HepG2 (cell line): ENCODE data around the gene GSKIP. TPM values are rescaled to one million over a fixed set of nuclear protein-coding genes. Genes with fewer than 3 reads are reported as not detected.

Experiments used
- ATAC-seq: fragments of 200-7000 bp; cut with Tn5 transposase; 3 replicates; pipeline ENCODE4 v1.9.1; 2020; ENCODE audit warnings: mild to moderate bottlenecking, moderate library complexity
- BruUV-seq: library from RNA; stranded (reverse); fragments of 400-500 nt; replicated peaks from 2 replicates; lab custom pipeline; 2021; lab: Mats Ljungman, UMichigan
- CTCF ChIA-PET: fragments of 300-600 bp; formaldehyde crosslinking; extraction: SDS; loops from one replicate; lab custom pipeline; 2021; ENCODE audit warnings: low total read pairs, inconsistent platforms, low intra/inter-chr PET ratio; lab: Yijun Ruan, JAX
- POLR2A ChIA-PET: fragments of 350-600 bp; sonication (Branson Sonifier 250); formaldehyde crosslinking; loops from one replicate; lab custom pipeline; 2020; ENCODE audit warnings: antibody characterized with exemption, inconsistent platforms; lab: Yijun Ruan, JAX
- DNase-seq: peaks from one replicate; pipeline ENCODE4 v3.0.0-alpha.2; 2015; ENCODE audit warnings: low spot score
- FAIRE-seq: peaks from 3 replicates; lab custom pipeline; 2011; peaks lifted over from hg19 to GRCh38; lab: Jason Lieb, UNC
- H2AFZ ChIP-seq: one replicate; pipeline ENCODE4 v1.6.1; 2011; ENCODE audit warnings: low read length, inconsistent platforms
- H3K27ac ChIP-seq: fragments of 300-600 bp; 3 replicates; pipeline ENCODE4 v1.8.0; 2011; ENCODE audit warnings: mixed run types, mild to moderate bottlenecking, mixed read lengths, low read length, inconsistent platforms; ENCODE audit not compliant: insufficient read depth; ENCODE audit errors: extremely low read length
- H3K27me3 ChIP-seq, 2 experiments: fragments of 200-600 bp in 1 of 2; 2 replicates in 1 of 2; 3 replicates in 1 of 2; pipeline versions ENCODE4 v1.6.0 to v1.8.0; 2011; ENCODE audit warnings: low read length in 2 of 2, mild to moderate bottlenecking in 2 of 2, moderate library complexity in 2 of 2, inconsistent platforms in 1 of 2; ENCODE audit not compliant: insufficient read depth in 2 of 2, control insufficient read depth in 1 of 2
- H3K36me3 ChIP-seq, 2 experiments: fragments of 200-600 bp in 1 of 2; replicated peaks in 1 of 2; 2 replicates in 1 of 2; 3 replicates in 1 of 2; pipeline versions ENCODE4 v1.5.1 to v1.8.0; 2011; ENCODE audit warnings: low read length in 2 of 2, inconsistent platforms in 1 of 2; ENCODE audit not compliant: insufficient read depth in 2 of 2, control insufficient read depth in 1 of 2
- H3K4me1 ChIP-seq: 2 replicates; pipeline ENCODE4 v1.5.1; 2012; ENCODE audit warnings: low read length, inconsistent platforms; ENCODE audit not compliant: insufficient read depth
- H3K4me2 ChIP-seq: 2 replicates; pipeline ENCODE4 v1.6.0; 2011; ENCODE audit warnings: low read depth, low read length, inconsistent platforms
- H3K4me3 ChIP-seq, 3 experiments: fragments of 200-600 bp in 1 of 3; sonication (generic), shearing (Covaris generic) in 1 of 3; replicated peaks in 1 of 3; 2 replicates each; pipeline ENCODE4 v1.5.1; 2011 to 2016; ENCODE audit warnings: low read length in 3 of 3, inconsistent platforms in 2 of 3, low read depth in 2 of 3, mild to moderate bottlenecking in 2 of 3, control low read depth in 1 of 3, mixed read lengths in 1 of 3; ENCODE audit not compliant: insufficient read depth in 1 of 3
- H3K79me2 ChIP-seq: one replicate; pipeline ENCODE4 v1.6.1; 2011; ENCODE audit warnings: low read length, inconsistent platforms; ENCODE audit not compliant: insufficient read depth
- H3K9ac ChIP-seq: 2 replicates; pipeline ENCODE4 v1.6.0; 2011; ENCODE audit warnings: mild to moderate bottlenecking, low read depth, low read length, inconsistent platforms; ENCODE audit not compliant: insufficient read depth
- H3K9me3 ChIP-seq: 2 replicates; pipeline ENCODE4 v1.5.1; 2012; ENCODE audit warnings: mild to moderate bottlenecking, low read length
- H4K20me1 ChIP-seq: 2 replicates; pipeline ENCODE4 v1.6.0; 2011; ENCODE audit warnings: inconsistent platforms, mild to moderate bottlenecking, low read length, moderate library complexity; ENCODE audit not compliant: insufficient read depth
- BCL6 ChIP-seq: IDR thresholded peaks from 2 replicates; pipeline ENCODE4 v1.6.1; 2016; ENCODE audit warnings: missing genetic modification reagents, missing compliant biosample characterization
- HBP1 ChIP-seq: IDR thresholded peaks from 2 replicates; pipeline ENCODE4 v1.6.1; 2016; ENCODE audit warnings: low read depth, control low read depth
- KLF15 ChIP-seq: sonication (generic); formaldehyde crosslinking; IDR thresholded peaks from 2 replicates; pipeline ENCODE4 v1.8.1; 2023; ENCODE audit warnings: borderline replicate concordance, mild to moderate bottlenecking, inconsistent platforms, missing genetic modification reagents, mixed read lengths
- MEIS2 ChIP-seq: sonication (generic); formaldehyde crosslinking; IDR thresholded peaks from 2 replicates; pipeline ENCODE4 v1.9.0; 2021; ENCODE audit warnings: mild to moderate bottlenecking, missing genetic modification reagents
- MIER3 ChIP-seq: IDR thresholded peaks from 2 replicates; pipeline ENCODE4 v1.6.1; 2016; ENCODE audit warnings: missing compliant biosample characterization, borderline replicate concordance
- SMAD3 ChIP-seq: sonication (generic); formaldehyde crosslinking; IDR thresholded peaks from 2 replicates; pipeline ENCODE4 v1.4.0; 2020; ENCODE audit warnings: missing genetic modification reagents
- STAT5B ChIP-seq: sonication (generic); formaldehyde crosslinking; IDR thresholded peaks from 2 replicates; pipeline ENCODE4 v1.4.0; 2020; ENCODE audit warnings: missing genetic modification reagents
- ZNF280B ChIP-seq: sonication (generic); formaldehyde crosslinking; IDR thresholded peaks from 2 replicates; pipeline ENCODE4 v1.5.0; 2020; ENCODE audit warnings: missing genetic modification reagents, mild to moderate bottlenecking, borderline replicate concordance
- ZNF543 ChIP-seq: sonication (generic); formaldehyde crosslinking; IDR thresholded peaks from 2 replicates; pipeline ENCODE4 v1.4.0; 2020; ENCODE audit warnings: mild to moderate bottlenecking, missing genetic modification reagents
- ZNF639 ChIP-seq: conservative IDR thresholded peaks from 2 replicates; pipeline ENCODE4 v1.6.1; 2018; ENCODE audit warnings: missing genetic modification reagents
- ZNF746 ChIP-seq: sonication (generic); formaldehyde crosslinking; IDR thresholded peaks from 2 replicates; pipeline ENCODE4 v1.8.0; 2022; ENCODE audit warnings: mild to moderate bottlenecking, missing genetic modification reagents
- ZNF800 ChIP-seq: sonication (generic); formaldehyde crosslinking; IDR thresholded peaks from 2 replicates; pipeline ENCODE4 v1.4.0; 2020; ENCODE audit warnings: missing genetic modification reagents
- ZXDC ChIP-seq: sonication (generic); formaldehyde crosslinking; IDR thresholded peaks from 2 replicates; pipeline ENCODE4 v1.5.0; 2020; ENCODE audit warnings: mild to moderate bottlenecking, missing genetic modification reagents
- WGBS: methylation state at CpG from one replicate; pipeline ENCODE4 v1.1.6; 2017; ENCODE audit warnings: low lambda C conversion rate; 5-methylcytosine and 5-hydroxymethylcytosine counted together
- in situ Hi-C: cut with HindIII; loops from 2 replicates; pipeline ENCODE4 v1.10.0; 2017; ENCODE audit warnings: low pct_unique_long_range_greater_than_20kb; ENCODE audit not compliant: extremely low pct_ligation_motif_present
- intact Hi-C: fragments of 100-400 bp; cut with micrococcal nuclease; formaldehyde crosslinking; loops from one replicate; pipeline ENCODE4 v1.10.0; 2022; ENCODE audit not compliant: unreplicated experiment
- polyA plus RNA-seq, 8 experiments: library from polyadenylated mRNA; depleted of rRNA in 3 of 8; stranded (reverse) in 7 of 8; unstranded in 1 of 8; fragments of >200 nt; fragmentation: Illumina TruSeq in 4 of 8; extraction: Trizol in 4 of 8; gene quantifications; 2 replicates each; pipeline versions ENCODE4 v1.2.1 to v1.2.3, GENCODE V29; 2011 to 2016; ENCODE audit warnings: low read depth in 4 of 8, missing spikeins in 1 of 8, mixed read lengths in 1 of 8; ENCODE audit not compliant: insufficient read depth in 1 of 8
- total RNA-seq, 5 experiments: library from RNA; depleted of rRNA; stranded (reverse); fragments of >200 nt; fragmentation: Illumina TruSeq; extraction: Trizol; gene quantifications; 2 replicates each; pipeline ENCODE4 v1.2.3, GENCODE V29; 2016; ENCODE audit warnings: low read depth in 1 of 5

The GSKIP gene
- total and polyA plus RNA-seq, 2 of the 13 experiments (the other 11 are each of a cell fraction or from before 2014, with no cell fraction given): 12.5 to 27.3 TPM

- Histone ChIP-seq H2AFZ (peak overlapping the region; percentile 30), H4K20me1 (no peaks in the 10 kb centered on the region), H3K79me2 (no peaks in the 10 kb centered on the region), H3K4me2 (peak overlapping the region; percentile 98), H3K4me1 (peaks cover 18% of the 10 kb centered on the region), H3K9ac (peak overlapping the region; percentile 62), H3K9me3 (no peaks in the 10 kb centered on the region), H3K36me3 (0 out of 5 replicates have a peak, but pooled peaks cover 0 to 3% of the 10 kb centered on the region in 2 experiments), H3K27ac (no peak overlapping the region), H3K4me3 (peak overlapping the region; percentile 66 to 91 (median 82)), H3K27me3 (no peaks in the 10 kb centered on the region; a peak in 1 of 5 replicates)
- ChIA-PET CTCF (no interaction called here), POLR2A (no interaction called here)
- WGBS: 0% methylated on average over 6 of the region's 79 CpGs
- peak; percentile 94 for ATAC-seq
- no peak for FAIRE-seq
- peak; percentile 82 for DNase-seq
- no TSS peak for BruUV-seq
- intact Hi-C loops: loop anchor here (2.0 kb wide), 1 partner anchor 29 kb away; the partner anchor contains the start of genes ATG2B and GSKIP
- in situ Hi-C loops: no loop called here
- TF ChIP-seq MEIS2 (CRISPR knock-in tag) (no peak; the same call in 1 of the 2 replicates), SMAD3 (CRISPR knock-in tag) (no peak), ZNF639 (no peak), ZNF280B (CRISPR knock-in tag) (peak; percentile 65; the same call in 1 of the 2 replicates), ZNF746 (CRISPR knock-in tag) (no peak), KLF15 (CRISPR knock-in tag) (no peak; the same call in 1 of the 2 replicates), HBP1 (no peak), BCL6 (CRISPR knock-in tag) (no peak), ZXDC (CRISPR knock-in tag) (no peak), ZNF543 (CRISPR knock-in tag) (no peak), MIER3 (CRISPR knock-in tag) (no peak), ZNF800 (CRISPR knock-in tag) (peak; percentile 42; the same call in 1 of the 2 replicates), STAT5B (CRISPR knock-in tag) (no peak)
These were observed 28.2 kb downstream of the GSKIP start for GRCh38 chr14:96391293-96392118.
